SH-SY5Y (cell line): Measurements from ENCODE around the gene PTPRM.

ENCODE experiments used
- GATA2 ChIP-seq: IDR thresholded peaks from 2 replicates; pipeline ENCODE4 v1.6.1; 2011; ENCODE audit warnings: mild to moderate bottlenecking, low read depth, low read length
- GATA3 ChIP-seq: IDR thresholded peaks from 2 replicates; pipeline ENCODE4 v1.6.1; 2011; ENCODE audit warnings: low read depth, mild to moderate bottlenecking, low read length, moderate library complexity

DNA sequence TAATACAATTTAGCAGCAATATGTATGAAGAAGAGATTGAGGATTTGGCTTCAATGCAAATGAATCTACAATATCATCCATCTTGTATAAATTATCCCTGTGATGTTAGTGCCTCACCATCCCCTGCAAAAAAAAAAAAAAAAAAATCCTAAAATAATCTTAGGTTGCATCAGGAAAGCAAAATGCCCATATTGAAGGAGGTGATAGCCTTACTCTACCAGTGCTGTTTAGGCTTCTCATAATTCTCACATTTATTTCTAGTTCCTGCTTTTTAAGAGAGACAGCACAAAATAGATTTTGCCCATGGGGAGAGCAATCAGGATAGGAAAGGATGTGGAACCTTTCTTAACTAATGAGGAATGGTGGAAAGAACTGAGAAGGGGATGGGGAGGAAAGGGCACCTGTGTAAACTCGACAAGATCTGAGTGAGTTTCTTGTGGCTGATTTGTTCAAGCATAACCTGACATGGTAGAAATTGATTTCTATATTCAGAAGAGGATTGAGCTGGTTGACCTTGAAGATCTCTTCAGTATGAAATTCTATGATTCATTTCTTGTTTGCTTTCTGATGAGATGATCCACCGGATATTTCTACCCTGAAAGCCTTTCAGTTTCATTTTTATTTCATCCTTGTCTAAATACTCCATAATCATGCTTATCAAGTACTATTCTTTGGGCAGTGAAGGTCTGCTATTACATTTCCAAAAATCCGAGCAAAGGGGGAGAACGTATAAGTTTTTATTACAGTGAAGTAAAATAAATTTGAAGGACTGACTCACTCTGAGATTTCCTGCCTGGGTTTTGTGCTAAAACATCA lies 391.2 kb downstream of the PTPRM start:
- TF ChIP-seq GATA2 (no peak), GATA3 (no peak)
